ENCODE data around the gene DENND1A. TPM values are rescaled to one million over a fixed set of nuclear protein-coding genes. Genes with fewer than 3 reads are reported as not detected.

DENND1A gene
- total RNA-seq, 1 experiment from 2014 or later: 7.2 TPM

GRCh38 chr9:123556464-123557435 is 373.2 kb downstream of the DENND1A start:
- no peak for DNase-seq (ENCODE audit: low read depth in 1 of 2, low spot score in 2 of 2)
- Histone ChIP-seq H3K4me1 (replicated peaks) (no peaks in the 10 kb centered on the region), H3K9me3 (replicated peaks) (no peaks in the 10 kb centered on the region), H3K27ac (no peak overlapping the region), H3K4me3 (no peak overlapping the region), H3K36me3 (no peaks in the 10 kb centered on the region), H3K27me3 (replicated peaks) (no peaks in the 10 kb centered on the region)

GRCh38 chr9:123555646-123556045 is 374.3 kb downstream of the DENND1A start:
- H3K36me3 ChIP-seq: no peaks in the 10 kb centered on the region
- H3K9me3 ChIP-seq (replicated peaks): no peaks in the 10 kb centered on the region
- no peak overlapping the region for H3K4me3 ChIP-seq
- no peaks in the 10 kb centered on the region for H3K27me3 ChIP-seq (replicated peaks)
- no peak for DNase-seq (ENCODE audit: low read depth in 1 of 2, low spot score in 2 of 2)
- no peaks in the 10 kb centered on the region for H3K4me1 ChIP-seq (replicated peaks)
- H3K27ac ChIP-seq: no peak overlapping the region

DNA sequence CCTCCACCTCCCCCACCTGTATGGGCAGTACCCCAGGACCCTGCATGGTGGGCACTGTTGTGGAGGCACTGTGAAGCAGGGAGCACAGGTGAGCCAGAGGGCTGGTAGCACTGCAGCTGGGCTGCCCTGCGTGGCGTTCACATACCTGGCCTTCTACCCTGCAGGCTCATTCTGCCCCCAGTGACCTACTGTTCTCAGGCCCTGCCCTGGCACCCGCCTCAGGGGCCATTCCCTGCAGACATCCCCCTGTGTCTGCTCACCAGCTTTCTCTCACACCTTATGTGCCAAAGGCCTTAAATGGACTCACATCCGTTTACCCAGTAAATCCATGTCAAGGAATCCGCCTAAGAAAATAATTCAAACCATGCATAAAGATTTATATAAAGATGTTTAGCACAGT is 377.4 kb downstream of the DENND1A start:
- H3K9me3 ChIP-seq (replicated peaks): no peaks in the 10 kb centered on the region

GRCh38 chr9:123551734-123552133 is 378.2 kb downstream of the DENND1A start:
- Histone ChIP-seq H3K36me3 (no peaks in the 10 kb centered on the region), H3K4me1 (replicated peaks) (no peaks in the 10 kb centered on the region), H3K27me3 (replicated peaks) (no peaks in the 10 kb centered on the region), H3K27ac (no peak overlapping the region), H3K4me3 (no peak overlapping the region), H3K9me3 (replicated peaks) (no peaks in the 10 kb centered on the region)
- no peak for DNase-seq (ENCODE audit: low read depth in 1 of 2, low spot score in 2 of 2)

More for the DNA sequence above, 377.4 kb downstream of the DENND1A start:
- no peaks in the 10 kb centered on the region for H3K27me3 ChIP-seq (replicated peaks)
- H3K4me3 ChIP-seq: no peak overlapping the region
- no peak overlapping the region for H3K27ac ChIP-seq
- DNase-seq (ENCODE audit: low read depth in 1 of 2, low spot score in 2 of 2): no peak
- no peaks in the 10 kb centered on the region for H3K4me1 ChIP-seq (replicated peaks)
- no peaks in the 10 kb centered on the region for H3K36me3 ChIP-seq

DNA sequence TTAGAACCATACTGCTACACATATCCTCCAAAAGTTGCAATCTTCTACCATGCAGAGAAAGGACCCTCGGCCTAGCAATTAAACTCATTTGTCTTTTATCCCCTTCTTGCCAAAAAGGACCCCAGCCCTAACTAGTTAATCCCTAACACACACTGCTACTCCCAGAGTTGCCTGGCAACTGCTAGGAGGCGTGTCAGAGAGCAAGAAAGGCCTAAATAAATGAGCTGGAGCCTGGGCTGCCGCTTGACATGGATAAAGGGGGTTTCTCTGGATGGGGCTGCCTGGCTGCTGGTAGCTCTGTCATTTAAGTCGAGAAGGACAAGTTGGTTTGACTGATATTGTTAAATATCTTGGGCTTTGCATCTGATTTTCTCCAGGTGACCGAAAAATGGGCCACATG is 379.1 kb downstream of the DENND1A start:
- no peaks in the 10 kb centered on the region for H3K9me3 ChIP-seq (replicated peaks)
- H3K4me3 ChIP-seq: no peak overlapping the region
- DNase-seq (ENCODE audit: low read depth in 1 of 2, low spot score in 2 of 2): no peak
- no peaks in the 10 kb centered on the region for H3K27me3 ChIP-seq (replicated peaks)
- H3K36me3 ChIP-seq: no peaks in the 10 kb centered on the region
- H3K4me1 ChIP-seq (replicated peaks): no peaks in the 10 kb centered on the region
- H3K27ac ChIP-seq: no peak overlapping the region

- Histone ChIP-seq H3K27me3 (replicated peaks) (no peaks in the 10 kb centered on the region), H3K4me1 (replicated peaks) (no peaks in the 10 kb centered on the region)
- no peak for DNase-seq (ENCODE audit: low read depth in 1 of 2, low spot score in 2 of 2)
Measured at GRCh38 chr9:123550012-123550411, 379.9 kb downstream of the DENND1A start.

DNA sequence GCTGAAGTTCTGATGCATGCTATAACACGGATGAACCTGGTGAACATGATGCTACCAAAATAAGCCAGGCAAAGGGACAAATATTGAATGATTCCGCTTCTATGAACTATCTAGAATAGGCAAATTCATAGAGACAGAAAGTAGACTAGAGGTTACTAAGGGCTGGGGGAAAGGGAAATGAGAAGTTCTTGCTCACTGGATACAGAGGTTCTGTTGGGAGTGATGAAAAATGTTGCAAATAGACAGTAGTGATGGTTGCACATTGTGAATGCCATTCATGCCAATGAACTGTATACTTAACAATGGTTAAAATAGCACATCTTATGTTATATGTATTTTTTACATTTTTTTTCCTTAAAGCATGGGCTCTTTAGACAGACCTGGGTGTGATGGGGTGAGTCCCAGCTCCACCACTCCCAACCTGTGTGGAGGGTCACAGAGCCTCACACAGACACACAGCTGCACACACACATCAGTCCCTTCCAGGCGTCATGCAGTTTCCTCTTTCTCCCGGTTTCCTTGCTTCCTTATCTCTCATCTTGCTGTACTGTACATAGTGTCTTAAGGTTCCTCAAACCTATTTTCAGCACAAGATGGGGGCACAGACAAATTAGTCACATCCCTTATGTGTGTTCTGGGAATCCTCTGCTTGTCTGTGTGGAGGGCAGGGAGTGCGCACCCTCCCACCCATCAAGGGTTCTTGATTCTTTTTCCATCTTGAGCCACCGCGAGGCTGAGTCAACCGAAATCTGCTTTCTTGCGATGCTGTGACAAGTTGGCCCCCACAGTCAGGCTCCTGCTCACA is 381.0 kb downstream of the DENND1A start:
- H3K9me3 ChIP-seq (replicated peaks): no peaks in the 10 kb centered on the region
- no peaks in the 10 kb centered on the region for H3K4me1 ChIP-seq (replicated peaks)
- no peak overlapping the region for H3K27ac ChIP-seq
- no peaks in the 10 kb centered on the region for H3K27me3 ChIP-seq (replicated peaks)
- H3K4me3 ChIP-seq: no peak overlapping the region
- H3K36me3 ChIP-seq: no peaks in the 10 kb centered on the region
- no peak for DNase-seq (ENCODE audit: low read depth in 1 of 2, low spot score in 2 of 2)

More at GRCh38 chr9:123550012-123550411, 379.9 kb downstream of the DENND1A start:
- no peak overlapping the region for H3K4me3 ChIP-seq
- H3K27ac ChIP-seq: no peak overlapping the region
- H3K36me3 ChIP-seq: no peaks in the 10 kb centered on the region
- H3K9me3 ChIP-seq (replicated peaks): no peaks in the 10 kb centered on the region

- Histone ChIP-seq H3K4me3 (no peak overlapping the region), H3K27ac (no peak overlapping the region), H3K27me3 (replicated peaks) (no peaks in the 10 kb centered on the region), H3K9me3 (replicated peaks) (no peaks in the 10 kb centered on the region), H3K36me3 (no peaks in the 10 kb centered on the region), H3K4me1 (replicated peaks) (0 out of 2 replicates have a peak, but pooled peaks cover 3% of the 10 kb centered on the region)
- DNase-seq (ENCODE audit: low read depth in 1 of 2, low spot score in 2 of 2): peak in 1 of 2 experiments; percentile 20
Measured at GRCh38 chr9:123544007-123544827, 385.7 kb downstream of the DENND1A start.

GRCh38 chr9:123543492-123543891 is 386.4 kb downstream of the DENND1A start:
- no peak overlapping the region for H3K27ac ChIP-seq
- H3K27me3 ChIP-seq (replicated peaks): no peaks in the 10 kb centered on the region
- DNase-seq (ENCODE audit: low read depth in 1 of 2, low spot score in 2 of 2): no peak
- H3K4me1 ChIP-seq (replicated peaks): 0 out of 2 replicates have a peak, but pooled peaks cover 3% of the 10 kb centered on the region
- H3K36me3 ChIP-seq: no peaks in the 10 kb centered on the region
- H3K4me3 ChIP-seq: no peak overlapping the region
- H3K9me3 ChIP-seq (replicated peaks): no peaks in the 10 kb centered on the region

GRCh38 chr9:123542435-123543225 is 387.3 kb downstream of the DENND1A start:
- no peaks in the 10 kb centered on the region for H3K27me3 ChIP-seq (replicated peaks)
- no peaks in the 10 kb centered on the region for H3K36me3 ChIP-seq
- H3K27ac ChIP-seq: no peak overlapping the region
- DNase-seq (ENCODE audit: low read depth in 1 of 2, low spot score in 2 of 2): no peak
- H3K9me3 ChIP-seq (replicated peaks): no peaks in the 10 kb centered on the region
- H3K4me1 ChIP-seq (replicated peaks): 0 out of 2 replicates have a peak, but pooled peaks cover 3% of the 10 kb centered on the region
- H3K4me3 ChIP-seq: no peak overlapping the region

GRCh38 chr9:123541411-123541810 is 388.5 kb downstream of the DENND1A start:
- Histone ChIP-seq H3K4me3 (no peak overlapping the region), H3K4me1 (replicated peaks) (0 out of 2 replicates have a peak, but pooled peaks cover 3% of the 10 kb centered on the region), H3K36me3 (no peaks in the 10 kb centered on the region), H3K9me3 (replicated peaks) (no peaks in the 10 kb centered on the region), H3K27me3 (replicated peaks) (no peaks in the 10 kb centered on the region), H3K27ac (no peak overlapping the region)
- no peak for DNase-seq (ENCODE audit: low read depth in 1 of 2, low spot score in 2 of 2)

DNA sequence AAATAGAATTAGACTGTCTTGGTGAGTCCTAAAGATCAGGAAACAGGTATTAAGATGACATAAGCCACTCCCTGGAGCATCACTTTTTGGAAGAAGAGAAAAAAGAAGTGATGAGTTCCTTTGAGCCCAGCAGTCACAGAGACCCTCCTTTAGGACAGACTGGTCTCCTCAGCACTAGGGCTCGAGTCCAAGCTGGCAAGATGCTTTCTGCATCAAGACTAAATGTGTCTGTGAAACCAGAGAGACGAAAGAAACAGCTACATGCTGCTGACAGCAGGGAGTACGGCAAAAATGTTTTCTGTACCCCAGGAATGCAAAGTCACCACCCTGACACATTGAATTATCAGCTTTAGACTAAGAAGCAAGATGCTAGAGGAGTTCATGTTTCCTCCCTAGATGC is 389.5 kb downstream of the DENND1A start:
- H3K9me3 ChIP-seq (replicated peaks): no peaks in the 10 kb centered on the region
- DNase-seq (ENCODE audit: low read depth in 1 of 2, low spot score in 2 of 2): no peak
- H3K27me3 ChIP-seq (replicated peaks): no peaks in the 10 kb centered on the region
- 0 out of 2 replicates have a peak, but pooled peaks cover 3% of the 10 kb centered on the region for H3K4me1 ChIP-seq (replicated peaks)
- no peak overlapping the region for H3K27ac ChIP-seq
- no peaks in the 10 kb centered on the region for H3K36me3 ChIP-seq
- H3K4me3 ChIP-seq: no peak overlapping the region
